ENCODE data around the gene DBX1. TPM values are rescaled to one million over a fixed set of nuclear protein-coding genes. Genes with fewer than 3 reads are reported as not detected.
"Not testable (repeated sequence)": the region's sequence is repeated elsewhere in the genome, so short reads cannot be mapped to it uniquely, and the experiment has no call there.

The DBX1 gene
- total RNA-seq, 4 donors from 2014 or later, result not detected

GRCh38 chr11:20204681-20205080, 44.4 kb upstream of the DBX1 start:
- Histone ChIP-seq H3K27ac (replicated peaks in 1 of 4) (no peak overlapping the region), H3K9me3 (no peaks in the 10 kb centered on the region), H3K36me3 (no peaks in the 10 kb centered on the region), H3K4me1 (peaks cover 0 to 15% (median 0%) of the 10 kb centered on the region in 4 donors), H3K27me3 (peaks cover 0 to 40% (median 16%) of the 10 kb centered on the region in 4 donors), H3K4me3 (no peak overlapping the region)
- TF ChIP-seq CTCF (IDR thresholded peaks at IDR 0.05) (no peak), POLR2AphosphoS5 (IDR thresholded peaks at IDR 0.05) (no peak), POLR2A (IDR thresholded peaks at IDR 0.05; ENCODE audit: low read depth) (no peak), EP300 (IDR thresholded peaks at IDR 0.05) (no peak)
- intact Hi-C loops (cut with DNase I), result no loop called here
- DNase-seq (ENCODE audit: extremely low spot score), result no peak

GRCh38 chr11:20203831-20204230, 43.6 kb upstream of the DBX1 start:
- H3K27me3 ChIP-seq, result peaks cover 0 to 37% (median 16%) of the 10 kb centered on the region in 4 donors
- no peak for DNase-seq (ENCODE audit: extremely low spot score)
- peaks cover 0 to 15% (median 0%) of the 10 kb centered on the region in 4 donors for H3K4me1 ChIP-seq
- intact Hi-C loops (cut with DNase I), result no loop called here
- no peak for TF ChIP-seq POLR2A (IDR thresholded peaks at IDR 0.05; ENCODE audit: low read depth)
- no peak overlapping the region for H3K27ac ChIP-seq (replicated peaks in 1 of 4)
- H3K36me3 ChIP-seq, result no peaks in the 10 kb centered on the region
- no peaks in the 10 kb centered on the region for H3K9me3 ChIP-seq
- no peak overlapping the region for H3K4me3 ChIP-seq

- 21% methylated on average over 2 of the region's 2 CpGs for whole genome bisulfite sequencing
- peaks cover 0 to 11% (median 0%) of the 10 kb centered on the region in 4 donors for H3K27me3 ChIP-seq
- intact Hi-C loops (cut with DNase I), result no loop called here
- H3K4me3 ChIP-seq, result no peak overlapping the region
- H3K9me3 ChIP-seq, result no peaks in the 10 kb centered on the region
- TF ChIP-seq CTCF (IDR thresholded peaks at IDR 0.05), result no peak
- no peak for TF ChIP-seq POLR2A (IDR thresholded peaks at IDR 0.05; ENCODE audit: low read depth)
- no peak for TF ChIP-seq EP300 (IDR thresholded peaks at IDR 0.05)
- TF ChIP-seq POLR2AphosphoS5 (IDR thresholded peaks at IDR 0.05), result no peak
- no peak overlapping the region for H3K27ac ChIP-seq (replicated peaks in 1 of 4)
- DNase-seq (ENCODE audit: extremely low spot score), result peak; percentile 74
- no peaks in the 10 kb centered on the region for H3K4me1 ChIP-seq
- H3K36me3 ChIP-seq, result no peaks in the 10 kb centered on the region
Measured at GRCh38 chr11:20201231-20201630, 41.0 kb upstream of the DBX1 start.

GRCh38 chr11:20200331-20200955, 40.2 kb upstream of the DBX1 start:
- 19% methylated on average over 5 of the region's 5 CpGs for WGBS
- peak; percentile 57 for DNase-seq (ENCODE audit: extremely low spot score)
- intact Hi-C loops (cut with DNase I); H3K4me3 ChIP-seq; H3K4me1 ChIP-seq; H3K36me3 ChIP-seq; H3K27ac ChIP-seq (replicated peaks in 1 of 4); H3K27me3 ChIP-seq; H3K9me3 ChIP-seq: not testable (repeated sequence)

GRCh38 chr11:20197881-20198280, 37.6 kb upstream of the DBX1 start:
- Histone ChIP-seq H3K4me1 (no peaks in the 10 kb centered on the region), H3K36me3 (no peaks in the 10 kb centered on the region), H3K27ac (replicated peaks in 1 of 4) (no peak overlapping the region), H3K4me3 (no peak overlapping the region), H3K27me3 (peaks cover 0 to 8% (median 0%) of the 10 kb centered on the region in 4 donors), H3K9me3 (no peaks in the 10 kb centered on the region)
- peak; percentile 31 for DNase-seq (ENCODE audit: extremely low spot score)
- intact Hi-C loops (cut with DNase I), result no loop called here
- 17% methylated on average over 2 of the region's 2 CpGs for WGBS
- no peak for TF ChIP-seq EP300 (IDR thresholded peaks at IDR 0.05)
- TF ChIP-seq POLR2A (IDR thresholded peaks at IDR 0.05; ENCODE audit: low read depth), result no peak
- TF ChIP-seq POLR2AphosphoS5 (IDR thresholded peaks at IDR 0.05), result no peak
- TF ChIP-seq CTCF (IDR thresholded peaks at IDR 0.05), result no peak

GRCh38 chr11:20194470-20194869, 34.2 kb upstream of the DBX1 start:
- Histone ChIP-seq H3K9me3 (no peaks in the 10 kb centered on the region), H3K36me3 (no peaks in the 10 kb centered on the region), H3K4me1 (no peaks in the 10 kb centered on the region), H3K27ac (replicated peaks in 1 of 4) (no peak overlapping the region), H3K4me3 (no peak overlapping the region), H3K27me3 (peaks cover 0 to 14% (median 0%) of the 10 kb centered on the region in 4 donors)
- intact Hi-C loops (cut with DNase I), result no loop called here
- 80% methylated on average over 2 of the region's 2 CpGs for WGBS
- DNase-seq (ENCODE audit: extremely low spot score), result no peak
- TF ChIP-seq POLR2A (IDR thresholded peaks at IDR 0.05; ENCODE audit: low read depth) (no peak), POLR2AphosphoS5 (IDR thresholded peaks at IDR 0.05) (no peak), EP300 (IDR thresholded peaks at IDR 0.05) (no peak), CTCF (IDR thresholded peaks at IDR 0.05) (no peak)

Measured in esophagus muscularis mucosa (tissue), 4 donors.